WI38 (cell line): ENCODE data around the gene ROMO1.

Experiments used
- H3K4me3 ChIP-seq: 2 replicates; pipeline ENCODE4 v1.5.1; 2011; ENCODE audit warnings: low read depth, mild to moderate bottlenecking, control low read depth, low read length
- TF ChIP-seq, protein P1 (sequence below): IDR thresholded peaks from 2 replicates; pipeline ENCODE4 v1.5.1; 2012; ENCODE audit warnings: low read depth, mild to moderate bottlenecking, control low read depth, low read length

ROMO1 gene

DNA sequence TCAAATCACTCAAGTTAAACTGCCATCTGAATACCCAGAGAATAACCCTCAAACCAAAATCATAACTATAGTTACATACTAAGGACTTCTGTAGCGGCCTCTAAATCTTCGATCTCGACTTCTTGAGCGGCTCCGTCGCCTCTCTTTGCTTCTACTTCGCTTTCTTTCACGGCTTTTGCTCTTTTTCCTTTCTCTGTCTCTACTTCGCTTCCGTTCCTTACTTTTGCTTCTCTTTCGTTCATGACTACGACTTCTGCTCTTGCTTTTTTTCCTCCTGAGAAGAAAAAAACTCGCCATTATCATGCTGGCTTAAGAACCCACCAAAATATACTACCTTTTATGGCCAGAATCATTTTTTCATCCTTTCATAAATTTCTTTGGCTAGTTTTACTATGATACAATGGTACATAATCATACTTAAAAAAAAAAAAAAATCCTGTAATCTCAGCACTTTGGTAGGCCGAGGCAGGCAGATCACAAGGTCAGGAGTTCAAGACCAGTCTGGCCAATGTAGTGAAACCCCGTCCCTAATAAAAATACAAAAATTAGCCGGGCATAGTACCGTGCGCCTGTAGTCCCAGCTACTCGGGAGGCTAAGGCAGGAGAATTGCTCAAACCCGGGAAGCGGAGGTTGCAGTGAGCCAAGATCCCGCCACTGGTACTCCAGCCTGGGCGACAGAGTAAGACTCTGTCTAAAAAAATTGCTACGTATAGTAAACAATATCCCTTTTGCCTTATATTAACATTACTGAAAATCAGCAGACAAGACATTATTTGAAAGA lies 32.8 kb downstream of the ROMO1 start:
- TF ChIP-seq, protein P1, sequence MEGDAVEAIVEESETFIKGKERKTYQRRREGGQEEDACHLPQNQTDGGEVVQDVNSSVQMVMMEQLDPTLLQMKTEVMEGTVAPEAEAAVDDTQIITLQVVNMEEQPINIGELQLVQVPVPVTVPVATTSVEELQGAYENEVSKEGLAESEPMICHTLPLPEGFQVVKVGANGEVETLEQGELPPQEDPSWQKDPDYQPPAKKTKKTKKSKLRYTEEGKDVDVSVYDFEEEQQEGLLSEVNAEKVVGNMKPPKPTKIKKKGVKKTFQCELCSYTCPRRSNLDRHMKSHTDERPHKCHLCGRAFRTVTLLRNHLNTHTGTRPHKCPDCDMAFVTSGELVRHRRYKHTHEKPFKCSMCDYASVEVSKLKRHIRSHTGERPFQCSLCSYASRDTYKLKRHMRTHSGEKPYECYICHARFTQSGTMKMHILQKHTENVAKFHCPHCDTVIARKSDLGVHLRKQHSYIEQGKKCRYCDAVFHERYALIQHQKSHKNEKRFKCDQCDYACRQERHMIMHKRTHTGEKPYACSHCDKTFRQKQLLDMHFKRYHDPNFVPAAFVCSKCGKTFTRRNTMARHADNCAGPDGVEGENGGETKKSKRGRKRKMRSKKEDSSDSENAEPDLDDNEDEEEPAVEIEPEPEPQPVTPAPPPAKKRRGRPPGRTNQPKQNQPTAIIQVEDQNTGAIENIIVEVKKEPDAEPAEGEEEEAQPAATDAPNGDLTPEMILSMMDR: no peak
- H3K4me3 ChIP-seq: no peak overlapping the region

DNA sequence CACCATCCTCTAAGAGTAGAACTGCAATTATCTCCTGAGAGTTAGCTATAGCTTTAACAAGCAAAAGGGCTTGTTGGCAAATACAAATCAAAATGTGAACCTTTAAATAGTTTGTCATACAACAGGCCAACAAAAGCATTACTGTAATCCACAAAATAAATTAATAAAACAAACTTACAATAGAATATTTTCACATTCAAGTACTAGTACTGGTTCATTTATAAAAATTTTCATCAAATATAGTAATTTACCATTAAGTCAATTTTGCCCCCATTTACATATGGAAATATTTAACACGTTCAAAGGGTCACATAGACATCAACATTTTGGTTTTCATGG lies 33.4 kb downstream of the ROMO1 start:
- TF ChIP-seq, protein P1: no peak
- no peak overlapping the region for H3K4me3 ChIP-seq

DNA sequence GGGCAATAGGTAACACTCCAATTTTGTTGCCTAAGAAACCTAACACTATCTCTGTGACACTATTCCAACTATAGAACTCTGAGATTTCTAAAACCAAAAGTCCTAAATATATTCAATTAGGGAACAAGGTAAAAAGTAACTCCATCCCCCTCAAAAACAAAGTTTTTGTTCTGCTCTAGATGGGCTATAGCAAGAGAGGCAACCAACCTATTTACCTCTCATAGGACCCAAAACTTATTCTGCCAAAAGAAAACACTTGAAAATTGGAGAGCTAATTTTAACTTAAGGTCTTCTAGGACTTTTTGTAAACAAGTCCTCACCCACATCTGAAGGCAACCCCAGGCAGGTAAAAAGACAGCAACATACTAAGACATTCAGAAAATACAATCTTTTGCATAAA lies 35.2 kb downstream of the ROMO1 start:
- TF ChIP-seq, protein P1: no peak
- H3K4me3 ChIP-seq: no peak overlapping the region

DNA sequence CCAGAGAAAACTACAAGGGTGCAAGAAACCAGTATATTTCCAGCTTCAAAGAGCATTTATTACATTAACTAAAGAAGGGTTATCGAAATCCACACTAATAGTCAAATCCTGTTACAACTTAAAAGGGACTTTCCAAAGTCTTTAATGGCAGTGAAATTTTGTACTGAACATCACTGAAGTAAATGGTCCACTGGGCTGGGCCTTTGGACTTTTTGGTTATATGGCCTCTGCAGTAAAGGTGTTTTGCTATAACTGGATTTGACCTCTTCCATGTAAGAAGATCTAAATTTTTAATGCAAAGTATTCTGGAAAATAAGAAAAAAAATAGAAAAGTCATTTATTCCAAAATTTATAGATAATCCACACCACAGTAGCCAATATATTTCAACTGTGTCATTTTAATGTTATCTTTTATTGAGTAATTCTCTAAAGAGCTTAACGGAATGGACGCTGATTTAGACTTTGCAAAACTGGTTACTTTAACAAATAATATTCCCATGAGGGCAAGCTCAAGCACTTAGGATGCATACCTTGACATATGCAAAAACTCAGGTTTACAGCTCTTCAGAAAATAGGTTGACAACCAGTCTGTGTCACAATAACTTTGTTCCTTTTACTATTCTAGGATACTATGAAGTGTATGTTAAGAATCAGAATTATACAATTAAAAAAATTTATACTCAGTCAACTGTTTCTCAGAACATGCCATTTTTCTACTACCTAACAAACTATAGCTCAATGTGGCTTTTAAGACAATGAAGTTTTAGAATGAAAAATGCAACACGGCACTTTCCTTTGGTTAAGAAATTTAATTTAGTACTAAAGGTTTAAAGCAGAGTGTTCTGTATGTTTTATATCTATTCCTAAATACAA lies 35.8 kb downstream of the ROMO1 start:
- H3K4me3 ChIP-seq: no peak overlapping the region
- TF ChIP-seq, protein P1: no peak

DNA sequence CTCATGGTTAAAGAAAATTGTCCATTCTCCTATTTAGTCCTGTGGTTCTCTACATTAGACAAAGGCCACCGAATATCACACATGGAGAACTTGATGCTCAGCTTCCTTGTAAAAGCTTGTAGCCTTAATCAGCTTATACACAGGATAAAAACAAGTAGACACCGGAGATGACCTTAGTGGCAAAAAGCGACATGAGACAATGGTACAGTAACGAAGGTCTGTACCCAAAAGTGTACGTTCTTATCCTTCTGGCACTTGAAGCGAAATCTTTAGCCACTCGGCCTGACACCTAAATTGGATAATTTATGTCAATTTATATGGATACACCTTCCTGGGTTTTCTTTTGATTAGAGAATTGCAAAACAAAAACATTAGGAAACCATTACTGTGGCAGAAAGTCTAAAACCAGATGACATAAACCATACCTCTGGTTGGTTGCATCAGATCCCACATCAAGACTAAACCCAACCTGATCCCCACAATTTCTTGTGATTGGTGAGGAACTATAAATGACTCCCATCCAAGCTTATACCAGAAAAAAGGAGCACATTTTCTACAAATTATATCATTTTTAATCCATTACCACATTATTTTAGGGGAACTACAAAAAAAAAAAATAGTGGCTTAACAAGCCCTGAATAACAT lies 36.7 kb downstream of the ROMO1 start:
- TF ChIP-seq, protein P1: no peak
- no peak overlapping the region for H3K4me3 ChIP-seq

DNA sequence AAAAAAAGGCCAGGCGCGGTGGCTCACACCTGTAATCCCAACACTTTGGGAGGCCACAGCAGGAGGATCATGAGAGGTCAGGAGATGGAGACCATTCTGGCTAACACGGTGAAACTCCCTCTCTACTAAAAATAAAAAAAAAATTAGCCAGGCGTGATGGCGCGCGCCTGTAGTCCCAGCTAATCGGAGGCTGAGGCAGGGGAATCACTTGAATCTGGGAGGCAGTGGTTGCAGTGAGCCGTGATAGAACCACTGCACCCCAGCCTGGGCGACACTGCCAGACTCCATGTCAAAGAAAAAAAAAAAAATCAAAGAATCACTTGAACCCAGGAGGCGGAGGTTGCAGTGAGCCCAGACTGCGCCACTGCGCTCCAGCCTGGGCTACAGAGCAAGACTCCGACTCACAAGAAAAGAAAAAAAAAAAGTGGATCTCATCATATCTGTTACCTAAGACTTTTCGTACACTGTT lies 38.7 kb downstream of the ROMO1 start:
- H3K4me3 ChIP-seq: no peak overlapping the region
- TF ChIP-seq, protein P1: no peak
